Esophagus mucosa (tissue), 1 donor: ENCODE results near the gene GDF7. TPM values are rescaled to one million over a fixed set of nuclear protein-coding genes. Genes with fewer than 3 reads are reported as not detected.
"Not testable (repeated sequence)": the region's sequence is repeated elsewhere in the genome, so short reads cannot be mapped to it uniquely, and the experiment has no call there.

Source experiments
- ATAC-seq: fragments of 200-7000 bp; cut with Tn5 transposase; one replicate; pipeline ENCODE4 v1.9.1; 2020
- total RNA-seq: library from RNA; stranded (reverse); gene quantifications from one replicate; pipeline ENCODE4 v1.2.4, GENCODE V29; 2023
- donor health status: DM: yes; HTN: yes; CAD: no.

GDF7 gene
- total RNA-seq, 1 donor from 2014 or later = 0.32 TPM

GRCh38 chr2:20706217-20706616 lies 39.3 kb downstream of the GDF7 start:
- no peak for ATAC-seq

GRCh38 chr2:20706786-20707185 lies 39.8 kb downstream of the GDF7 start:
- ATAC-seq = no peak

- ATAC-seq = no peak
Measured at GRCh38 chr2:20707601-20708000, 40.7 kb downstream of the GDF7 start.

GRCh38 chr2:20711641-20712040 lies 44.7 kb downstream of the GDF7 start:
- not testable (repeated sequence) for ATAC-seq

GRCh38 chr2:20713585-20713984 lies 46.6 kb downstream of the GDF7 start:
- not testable (repeated sequence) for ATAC-seq

GRCh38 chr2:20714412-20714811 lies 47.5 kb downstream of the GDF7 start:
- not testable (repeated sequence) for ATAC-seq

GRCh38 chr2:20716164-20716563 lies 49.2 kb downstream of the GDF7 start:
- not testable (repeated sequence) for ATAC-seq

- no peak for ATAC-seq
Measured at GRCh38 chr2:20717641-20718040, 50.7 kb downstream of the GDF7 start.

GRCh38 chr2:20722592-20723240 lies 55.8 kb downstream of the GDF7 start:
- ATAC-seq = no peak

- no peak for ATAC-seq
Measured at GRCh38 chr2:20723543-20723942, 56.6 kb downstream of the GDF7 start.

- ATAC-seq = no peak
Measured at GRCh38 chr2:20724500-20725053, 57.6 kb downstream of the GDF7 start.

- no peak for ATAC-seq
Measured at GRCh38 chr2:20725782-20726181, 58.8 kb downstream of the GDF7 start.

- ATAC-seq = no peak
Measured at GRCh38 chr2:20726913-20727312, 60.0 kb downstream of the GDF7 start.

GRCh38 chr2:20728114-20728758 lies 61.3 kb downstream of the GDF7 start:
- no peak for ATAC-seq

Other genes with a start within 250 kb of the GDF7 start
- gene RHOB, start 220.1 kb upstream of the GDF7 start, total RNA-seq = 32.0 TPM
- 12.4 TPM for gene HS1BP3, start 16.0 kb upstream of the GDF7 start, total RNA-seq
- 10.8 TPM for gene LDAH, start 156.0 kb downstream of the GDF7 start, total RNA-seq